GM11168 (cell line): Measurements from ENCODE around the gene EYA3.

Experiments
- in situ Hi-C: fragments of 300-500 bp; cut with MboI; formaldehyde crosslinking; loops from one replicate; pipeline ENCODE4 v1.12.0; 2022; ENCODE audit warnings: low sequenced_read_pairs; ENCODE audit not compliant: unreplicated experiment

EYA3 gene

GRCh38 chr1:27979151-27979858 is 109.1 kb downstream of the EYA3 start:
- in situ Hi-C loops, result loop anchor here (10.0 kb wide), 1 partner anchor 115 kb away; no protein-coding TSS in a partner anchor

GRCh38 chr1:27974417-27974781 is 114.0 kb downstream of the EYA3 start:
- in situ Hi-C loops, result loop anchor here (10.0 kb wide), 1 partner anchor 110 kb away; no protein-coding TSS in a partner anchor

- in situ Hi-C loops, result loop anchor here (10.0 kb wide), 1 partner anchor 109 kb away; no protein-coding TSS in a partner anchor
These were observed 114.5 kb downstream of the EYA3 start for GRCh38 chr1:27973771-27974416.

- in situ Hi-C loops, result loop anchor here (10.0 kb wide), 1 partner anchor 107 kb away; no protein-coding TSS in a partner anchor
These were observed 116.3 kb downstream of the EYA3 start for GRCh38 chr1:27972141-27972540.

GRCh38 chr1:27971674-27972073 is 116.7 kb downstream of the EYA3 start:
- in situ Hi-C loops, result loop anchor here (10.0 kb wide), 1 partner anchor 107 kb away; no protein-coding TSS in a partner anchor

- in situ Hi-C loops, result loop anchor here (10.0 kb wide), 1 partner anchor 106 kb away; no protein-coding TSS in a partner anchor
These were observed 118.0 kb downstream of the EYA3 start for GRCh38 chr1:27970401-27970800.

GRCh38 chr1:27968692-27969091 is 119.7 kb downstream of the EYA3 start:
- in situ Hi-C loops, result no loop called here

- in situ Hi-C loops, result no loop called here
These were observed 120.4 kb downstream of the EYA3 start for GRCh38 chr1:27967884-27968466.

- in situ Hi-C loops, result no loop called here
These were observed 121.1 kb downstream of the EYA3 start for GRCh38 chr1:27967106-27967883.

GRCh38 chr1:27966402-27967105 is 121.9 kb downstream of the EYA3 start:
- in situ Hi-C loops, result no loop called here

GRCh38 chr1:27963393-27963792 is 125.0 kb downstream of the EYA3 start:
- in situ Hi-C loops, result no loop called here

- in situ Hi-C loops, result no loop called here
These were observed 126.7 kb downstream of the EYA3 start for GRCh38 chr1:27961646-27962221.

- in situ Hi-C loops, result no loop called here
These were observed 127.4 kb downstream of the EYA3 start for GRCh38 chr1:27960762-27961645.

- in situ Hi-C loops, result no loop called here
These were observed 128.4 kb downstream of the EYA3 start, which contains the start of gene XKR8 for GRCh38 chr1:27959792-27960603. XKR8 (plus strand) TSS chr1:27959973; CDS start chr1:27960070, 97 bp downstream.

GRCh38 chr1:27958513-27958912 is 129.9 kb downstream of the EYA3 start:
- in situ Hi-C loops, result no loop called here

- in situ Hi-C loops, result no loop called here
These were observed 130.8 kb downstream of the EYA3 start for GRCh38 chr1:27957655-27958054.

- in situ Hi-C loops, result no loop called here
These were observed 131.6 kb downstream of the EYA3 start for GRCh38 chr1:27956761-27957160.

- in situ Hi-C loops, result no loop called here
These were observed 133.3 kb downstream of the EYA3 start for GRCh38 chr1:27955076-27955475.
